ENCODE measurements around the gene KIF3C. TPM values are rescaled to one million over a fixed set of nuclear protein-coding genes. Genes with fewer than 3 reads are reported as not detected.
A peak's percentile ranks its signal among the peaks of the same experiment; 100 is the strongest.
"Not testable (repeated sequence)": the region's sequence is repeated elsewhere in the genome, so short reads cannot be mapped to it uniquely, and the experiment has no call there.

Gene KIF3C
- total and polyA plus RNA-seq, 9 of the 15 experiments (the other 6 are each of a cell fraction or from before 2014, with no cell fraction given): 0.69 to 6.7 (median 3.3) TPM

DNA sequence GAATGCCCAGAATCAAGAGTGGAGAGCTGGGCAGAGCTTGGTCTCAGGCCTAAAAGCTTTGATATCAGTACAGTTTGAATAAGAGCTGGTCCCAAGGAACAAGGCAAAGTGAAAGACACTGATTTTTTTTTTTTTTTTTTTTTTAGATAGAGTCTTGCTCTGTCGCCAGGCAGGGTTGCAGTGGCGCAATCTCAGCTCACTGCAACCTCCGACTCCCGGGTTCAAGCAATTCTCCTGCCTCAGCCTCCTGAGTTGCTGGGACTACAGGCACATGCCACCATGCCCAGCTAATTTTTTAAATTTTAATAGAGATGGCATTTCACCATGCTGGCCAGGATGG lies 34.4 kb upstream of the KIF3C start:
- H3K9ac ChIP-seq (ENCODE audit: insufficient read depth in 1 of 2, low read depth in 2 of 2, low read length in 2 of 2); H4K20me1 ChIP-seq (replicated peaks; ENCODE audit: control insufficient read depth, insufficient read depth, low read length); FAIRE-seq; H3K36me3 ChIP-seq (ENCODE audit: control insufficient read depth, insufficient read depth, low read length); intact Hi-C loops (cut with micrococcal nuclease); H3K9me1 ChIP-seq (ENCODE audit: control insufficient read depth, insufficient read depth, low read length); H3K4me3 ChIP-seq; H3K9me3 ChIP-seq (replicated peaks; ENCODE audit: control insufficient read depth, insufficient read depth, low read depth, low read length); H3K27ac ChIP-seq (ENCODE audit: extremely low read depth, low read depth, low read length); H3K4me2 ChIP-seq (ENCODE audit: insufficient read depth, low read length); H3K27me3 ChIP-seq (ENCODE audit: control insufficient read depth in 2 of 2, insufficient read depth in 2 of 2, low read length in 2 of 2); in situ Hi-C loops (cut with MboI); BruUV-seq (replicated peaks); H3K79me2 ChIP-seq (ENCODE audit: control insufficient read depth, insufficient read depth, low read length); DNase-seq (ENCODE audit: extremely low read depth in 1 of 4, low spot score in 3 of 4); H2AFZ ChIP-seq (ENCODE audit: low read depth, low read length); ATAC-seq; CTCF ChIA-PET (ENCODE audit: low intra/inter-chr PET ratio): not testable (repeated sequence)
- peaks cover 17 to 28% of the 10 kb centered on the region in 2 experiments; a peak in 4 of 5 replicates for H3K4me1 ChIP-seq (replicated peaks in 1 of 2; ENCODE audit: control insufficient read depth in 2 of 2, insufficient read depth in 2 of 2, low read length in 2 of 2)
- TF ChIP-seq CEBPB (tag; IDR thresholded peaks at IDR 0.05): peak; percentile 33; the same call in 1 of the 2 replicates
- 86% methylated on average over 4 of the region's 4 CpGs for WGBS (ENCODE audit: insufficient coverage, low coverage, missing lambda C conversion rate)
- POLR2A ChIA-PET: interaction anchor here (1.0 to 2.8 kb wide), 2 partner anchors 12 to 18 kb away, joined by 4 to 19 read pairs; partner anchors contain the start of gene RAB10

DNA sequence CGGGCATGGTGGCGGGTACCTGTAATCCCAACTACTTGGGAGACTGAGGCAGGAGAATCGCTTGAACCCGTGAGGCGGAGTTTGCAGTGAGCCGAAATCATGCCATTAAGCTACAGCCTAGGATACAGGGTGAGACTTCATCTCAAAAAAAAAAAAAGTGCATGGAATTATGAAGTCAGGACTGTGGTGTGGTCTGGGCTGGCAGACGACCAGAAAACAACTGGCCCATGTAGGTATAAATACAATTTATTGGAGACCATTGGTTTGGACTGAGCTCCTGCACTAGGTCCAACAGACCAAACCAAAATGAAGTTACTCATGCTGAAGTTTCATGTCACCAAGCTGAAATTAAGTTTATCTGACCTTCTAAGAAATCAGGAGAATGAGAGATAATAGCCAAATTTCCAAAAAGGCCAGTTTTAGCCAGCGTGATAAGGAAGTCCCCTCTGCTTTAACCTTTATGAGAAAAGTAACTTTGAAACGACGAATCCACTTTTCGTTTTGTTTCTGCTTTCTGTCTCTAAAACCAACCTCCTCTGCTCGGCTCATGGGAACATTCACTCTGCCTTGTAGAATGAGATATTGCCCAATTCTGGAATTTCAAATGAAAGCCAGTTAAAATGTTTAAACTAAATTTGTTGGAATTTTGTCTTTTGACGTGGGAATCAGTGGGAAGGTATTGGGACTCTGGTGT lies 33.9 kb upstream of the KIF3C start:
- Histone ChIP-seq H3K9me1 (ENCODE audit: control insufficient read depth, insufficient read depth, low read length) (no peaks in the 10 kb centered on the region), H3K9me3 (replicated peaks; ENCODE audit: control insufficient read depth, insufficient read depth, low read depth, low read length) (no peaks in the 10 kb centered on the region), H3K79me2 (ENCODE audit: control insufficient read depth, insufficient read depth, low read length) (no peaks in the 10 kb centered on the region), H3K9ac (ENCODE audit: insufficient read depth in 1 of 2, low read depth in 2 of 2, low read length in 2 of 2) (no peak overlapping the region), H3K4me1 (replicated peaks in 1 of 2; ENCODE audit: control insufficient read depth in 2 of 2, insufficient read depth in 2 of 2, low read length in 2 of 2) (peaks cover 17 to 29% of the 10 kb centered on the region in 2 experiments; a peak in 4 of 5 replicates), H2AFZ (ENCODE audit: low read depth, low read length) (no peak overlapping the region), H3K4me2 (ENCODE audit: insufficient read depth, low read length) (no peak overlapping the region), H4K20me1 (replicated peaks; ENCODE audit: control insufficient read depth, insufficient read depth, low read length) (no peaks in the 10 kb centered on the region), H3K27ac (ENCODE audit: extremely low read depth, low read depth, low read length) (no peak overlapping the region), H3K4me3 (no peak overlapping the region), H3K36me3 (ENCODE audit: control insufficient read depth, insufficient read depth, low read length) (no peaks in the 10 kb centered on the region; the same call in 2 of the 3 replicates), H3K27me3 (ENCODE audit: control insufficient read depth in 2 of 2, insufficient read depth in 2 of 2, low read length in 2 of 2) (no peaks in the 10 kb centered on the region)
- FAIRE-seq (no peak), DNase-seq (ENCODE audit: extremely low read depth in 1 of 4, low spot score in 3 of 4) (no peak), ATAC-seq (no peak)
- in situ Hi-C loops (cut with MboI): no loop called here
- WGBS (ENCODE audit: insufficient coverage, low coverage, missing lambda C conversion rate): 67% methylated on average over 13 of the region's 13 CpGs
- intact Hi-C loops (cut with micrococcal nuclease): no loop called here
- ChIA-PET CTCF (ENCODE audit: low intra/inter-chr PET ratio) (no interaction called here), POLR2A (interaction anchor here (0.6 to 2.8 kb wide), 3 partner anchors 12 to 1438 kb away, joined by 3 to 19 read pairs (median 4); partner anchors contain the start of gene RAB10)
- BruUV-seq (replicated peaks): no TSS peak
- TF ChIP-seq CREM (IDR thresholded peaks at IDR 0.05; ENCODE audit: low read depth) (no peak), ZNF583 (CRISPR knock-in tag; IDR thresholded peaks at IDR 0.05) (no peak), NR4A1 (CRISPR knock-in tag; IDR thresholded peaks at IDR 0.05) (no peak), NR4A1 (tag; IDR thresholded peaks at IDR 0.05) (no peak), ZNF778 (CRISPR knock-in tag; IDR thresholded peaks at IDR 0.05) (no peak), CCAR2 (IDR thresholded peaks at IDR 0.05; ENCODE audit: low read depth, low read length) (no peak), CREBBP (IDR thresholded peaks at IDR 0.05; ENCODE audit: low read depth, low read length) (no peak), ZNF23 (CRISPR knock-in tag; IDR thresholded peaks at IDR 0.05) (no peak)
- TF ChIP-seq, protein P1, sequence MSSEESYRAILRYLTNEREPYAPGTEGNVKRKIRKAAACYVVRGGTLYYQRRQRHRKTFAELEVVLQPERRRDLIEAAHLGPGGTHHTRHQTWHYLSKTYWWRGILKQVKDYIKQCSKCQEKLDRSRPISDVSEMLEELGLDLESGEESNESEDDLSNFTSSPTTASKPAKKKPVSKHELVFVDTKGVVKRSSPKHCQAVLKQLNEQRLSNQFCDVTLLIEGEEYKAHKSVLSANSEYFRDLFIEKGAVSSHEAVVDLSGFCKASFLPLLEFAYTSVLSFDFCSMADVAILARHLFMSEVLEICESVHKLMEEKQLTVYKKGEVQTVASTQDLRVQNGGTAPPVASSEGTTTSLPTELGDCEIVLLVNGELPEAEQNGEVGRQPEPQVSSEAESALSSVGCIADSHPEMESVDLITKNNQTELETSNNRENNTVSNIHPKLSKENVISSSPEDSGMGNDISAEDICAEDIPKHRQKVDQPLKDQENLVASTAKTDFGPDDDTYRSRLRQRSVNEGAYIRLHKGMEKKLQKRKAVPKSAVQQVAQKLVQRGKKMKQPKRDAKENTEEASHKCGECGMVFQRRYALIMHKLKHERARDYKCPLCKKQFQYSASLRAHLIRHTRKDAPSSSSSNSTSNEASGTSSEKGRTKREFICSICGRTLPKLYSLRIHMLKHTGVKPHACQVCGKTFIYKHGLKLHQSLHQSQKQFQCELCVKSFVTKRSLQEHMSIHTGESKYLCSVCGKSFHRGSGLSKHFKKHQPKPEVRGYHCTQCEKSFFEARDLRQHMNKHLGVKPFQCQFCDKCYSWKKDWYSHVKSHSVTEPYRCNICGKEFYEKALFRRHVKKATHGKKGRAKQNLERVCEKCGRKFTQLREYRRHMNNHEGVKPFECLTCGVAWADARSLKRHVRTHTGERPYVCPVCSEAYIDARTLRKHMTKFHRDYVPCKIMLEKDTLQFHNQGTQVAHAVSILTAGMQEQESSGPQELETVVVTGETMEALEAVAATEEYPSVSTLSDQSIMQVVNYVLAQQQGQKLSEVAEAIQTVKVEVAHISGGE (CRISPR knock-in tag; IDR thresholded peaks at IDR 0.05): no peak
- TF ChIP-seq, protein P2, sequence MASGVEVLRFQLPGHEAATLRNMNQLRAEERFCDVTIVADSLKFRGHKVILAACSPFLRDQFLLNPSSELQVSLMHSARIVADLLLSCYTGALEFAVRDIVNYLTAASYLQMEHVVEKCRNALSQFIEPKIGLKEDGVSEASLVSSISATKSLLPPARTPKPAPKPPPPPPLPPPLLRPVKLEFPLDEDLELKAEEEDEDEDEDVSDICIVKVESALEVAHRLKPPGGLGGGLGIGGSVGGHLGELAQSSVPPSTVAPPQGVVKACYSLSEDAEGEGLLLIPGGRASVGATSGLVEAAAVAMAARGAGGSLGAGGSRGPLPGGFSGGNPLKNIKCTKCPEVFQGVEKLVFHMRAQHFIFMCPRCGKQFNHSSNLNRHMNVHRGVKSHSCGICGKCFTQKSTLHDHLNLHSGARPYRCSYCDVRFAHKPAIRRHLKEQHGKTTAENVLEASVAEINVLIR (CRISPR knock-in tag; IDR thresholded peaks at IDR 0.05): no peak
